Stimulated activated memory B cell treated with anti-CD40 and anti-IgM and Interleukin-4, amounts not matched to agents 10 μg/mL and 1 μg/mL and 100 μg/mL, for 72 hours (primary cell): ENCODE results near the gene ARSI.

Experiments used
- ATAC-seq: fragments of 150-1000 bp; cut with Tn5 transposase; 2 replicates; pipeline ENCODE4 v1.10.0; 2021
- H3K27ac Mint-ChIP-seq: one replicate; pipeline ENCODE4 v1.8.0; 2022; ENCODE audit warnings: mild to moderate bottlenecking, mixed read lengths
- H3K27me3 Mint-ChIP-seq: one replicate; pipeline ENCODE4 v1.8.0; 2022; ENCODE audit warnings: mixed read lengths
- H3K36me3 Mint-ChIP-seq: one replicate; pipeline ENCODE4 v1.8.0; 2022; ENCODE audit warnings: mixed read lengths
- H3K4me1 Mint-ChIP-seq: one replicate; pipeline ENCODE4 v1.8.0; 2022; ENCODE audit warnings: mixed read lengths
- H3K4me3 Mint-ChIP-seq: one replicate; pipeline ENCODE4 v1.8.0; 2022; ENCODE audit warnings: mild to moderate bottlenecking, moderate library complexity, mixed read lengths
- H3K9me3 Mint-ChIP-seq: one replicate; pipeline ENCODE4 v1.8.0; 2022; ENCODE audit warnings: mixed read lengths

ARSI gene

DNA sequence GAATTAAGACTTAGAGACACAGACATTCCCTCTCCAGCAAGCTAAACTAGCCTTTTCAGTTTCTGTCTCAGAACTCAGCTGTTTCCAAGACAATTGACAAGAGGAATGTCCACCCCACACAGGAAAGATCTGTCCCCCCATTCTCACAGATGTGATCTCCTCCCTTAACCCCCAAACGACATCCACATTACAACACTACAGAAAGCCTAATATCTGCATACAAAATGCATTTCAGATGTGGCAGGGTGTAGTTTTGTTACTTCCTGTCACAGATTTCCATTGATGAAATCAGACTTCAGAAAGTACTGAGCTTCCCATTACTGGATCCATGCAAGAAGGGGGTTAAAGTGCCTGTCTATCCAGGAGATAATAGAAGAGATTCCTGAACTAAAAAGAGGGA is 2.9 kb upstream of the ARSI start:
- Mint-ChIP-seq H3K9me3 (no peaks in the 10 kb centered on the region), H3K27me3 (peaks cover 42% of the 10 kb centered on the region), H3K27ac (no peak overlapping the region), H3K36me3 (no peaks in the 10 kb centered on the region), H3K4me3 (no peak overlapping the region), H3K4me1 (no peaks in the 10 kb centered on the region)
- no peak for ATAC-seq

GRCh38 chr5:150305095-150305494 is 2.4 kb upstream of the ARSI start:
- Mint-ChIP-seq H3K4me1 (no peaks in the 10 kb centered on the region), H3K4me3 (no peak overlapping the region), H3K27ac (no peak overlapping the region), H3K27me3 (peaks cover 47% of the 10 kb centered on the region), H3K36me3 (no peaks in the 10 kb centered on the region), H3K9me3 (no peaks in the 10 kb centered on the region)
- no peak for ATAC-seq

DNA sequence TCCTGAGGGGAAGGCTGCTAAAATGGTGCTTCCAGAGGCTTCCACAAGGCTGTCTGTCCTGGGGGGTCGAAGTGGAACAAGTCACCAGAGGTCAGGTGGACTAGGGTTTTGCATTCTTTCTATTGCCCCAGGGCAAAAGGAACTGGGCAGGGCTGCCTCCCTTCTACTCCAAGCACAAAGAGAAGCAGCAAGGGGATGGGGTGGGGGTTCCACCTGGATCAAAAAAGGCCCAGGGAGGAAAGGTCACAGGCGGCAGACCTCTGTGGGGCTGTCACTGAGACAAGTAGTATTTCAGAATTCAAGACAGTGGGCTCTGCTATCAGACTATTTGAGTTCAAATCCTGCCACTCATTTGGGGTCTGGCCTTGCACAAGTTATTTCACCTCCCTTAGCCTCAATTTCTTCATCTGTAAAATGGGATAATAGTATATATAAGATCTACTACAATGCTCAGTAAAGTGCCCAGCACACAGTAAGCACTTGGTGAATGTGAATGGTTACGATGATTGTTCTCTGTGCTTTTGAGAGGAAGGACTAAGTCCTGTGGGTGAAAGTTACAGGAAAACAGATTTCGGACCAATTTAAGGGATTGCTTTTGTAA is 1.9 kb upstream of the ARSI start:
- Mint-ChIP-seq H3K4me3 (no peak overlapping the region), H3K9me3 (no peaks in the 10 kb centered on the region), H3K36me3 (no peaks in the 10 kb centered on the region), H3K27me3 (peaks cover 52% of the 10 kb centered on the region), H3K27ac (no peak overlapping the region), H3K4me1 (no peaks in the 10 kb centered on the region)
- ATAC-seq, result no peak

DNA sequence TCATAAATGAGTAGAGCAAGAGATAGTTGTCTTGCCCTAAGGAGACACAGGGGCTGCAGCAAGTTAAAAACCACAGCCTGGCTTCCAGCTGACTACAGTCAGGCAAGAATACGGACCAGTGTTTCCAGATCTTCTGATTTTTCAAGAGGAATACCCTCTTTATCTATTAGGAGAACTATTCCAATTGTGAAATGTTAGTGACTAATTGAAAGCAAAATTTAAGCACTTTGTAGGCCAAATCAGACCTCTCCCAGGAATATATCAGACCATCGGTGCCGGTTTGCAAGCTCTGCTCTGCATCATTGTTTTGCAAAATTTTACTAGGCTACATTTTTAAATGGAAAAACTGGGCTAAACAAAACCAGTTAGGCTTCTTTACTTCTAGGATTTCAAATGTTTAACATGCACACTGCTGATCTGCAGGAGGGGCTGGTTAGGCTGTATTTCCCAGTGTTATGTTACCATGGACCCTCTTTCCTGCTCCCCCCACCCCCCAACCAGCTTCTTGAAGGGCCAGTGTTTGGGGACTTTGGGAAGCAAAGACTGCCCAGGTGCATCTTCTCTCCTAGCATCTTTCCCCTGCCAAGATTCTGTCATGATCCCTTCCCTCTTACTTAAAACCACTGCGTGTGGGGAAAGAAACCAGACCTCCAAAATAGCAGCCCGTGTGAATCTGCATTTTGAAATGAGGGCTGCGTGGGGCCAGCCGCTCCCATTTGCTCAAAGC is 1.1 kb upstream of the ARSI start:
- H3K4me3 Mint-ChIP-seq, result no peak overlapping the region
- peaks cover 52% of the 10 kb centered on the region for H3K27me3 Mint-ChIP-seq
- no peaks in the 10 kb centered on the region for H3K36me3 Mint-ChIP-seq
- H3K27ac Mint-ChIP-seq, result no peak overlapping the region
- no peaks in the 10 kb centered on the region for H3K4me1 Mint-ChIP-seq
- H3K9me3 Mint-ChIP-seq, result no peaks in the 10 kb centered on the region
- ATAC-seq, result no peak

DNA sequence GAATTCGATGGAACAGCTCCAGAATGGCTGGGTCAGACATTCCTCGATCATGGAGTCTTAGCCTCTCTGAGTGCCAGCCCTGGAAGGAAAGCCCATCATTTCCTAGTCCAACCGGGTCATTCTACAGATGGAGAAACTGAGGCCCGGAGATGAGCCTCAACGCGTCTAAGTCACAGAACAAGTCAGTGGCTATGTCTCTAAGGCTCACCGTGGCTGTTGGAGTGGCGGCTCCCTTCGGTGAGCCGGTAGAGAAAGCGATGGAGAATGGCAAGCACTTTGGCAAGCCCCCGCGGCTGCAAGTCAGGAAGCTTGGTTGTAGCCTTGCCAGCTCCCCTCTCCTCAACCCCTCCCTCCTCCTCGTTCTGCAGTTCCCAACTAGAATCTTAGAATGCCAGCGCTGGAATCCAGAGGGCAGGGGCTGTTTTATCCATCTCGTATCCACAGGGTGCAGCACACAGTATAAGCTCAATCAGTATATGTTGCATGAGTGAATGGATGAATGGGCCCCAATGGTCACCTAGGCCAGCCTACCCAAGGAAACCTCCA is 438 bp upstream of the ARSI start:
- H3K27ac Mint-ChIP-seq, result no peak overlapping the region
- no peaks in the 10 kb centered on the region for H3K9me3 Mint-ChIP-seq
- H3K27me3 Mint-ChIP-seq, result peaks cover 52% of the 10 kb centered on the region
- H3K4me1 Mint-ChIP-seq, result no peaks in the 10 kb centered on the region
- ATAC-seq, result no peak
- no peaks in the 10 kb centered on the region for H3K36me3 Mint-ChIP-seq
- no peak overlapping the region for H3K4me3 Mint-ChIP-seq

- no peaks in the 10 kb centered on the region for H3K9me3 Mint-ChIP-seq
- ATAC-seq, result no peak
- H3K27ac Mint-ChIP-seq, result no peak overlapping the region
- peaks cover 53% of the 10 kb centered on the region for H3K27me3 Mint-ChIP-seq
- H3K4me3 Mint-ChIP-seq, result no peak overlapping the region
- H3K4me1 Mint-ChIP-seq, result no peaks in the 10 kb centered on the region
- no peaks in the 10 kb centered on the region for H3K36me3 Mint-ChIP-seq
Observed at GRCh38 chr5:150301901-150302300, 804 bp downstream of the ARSI start.

- no peak for ATAC-seq
- H3K36me3 Mint-ChIP-seq, result no peaks in the 10 kb centered on the region
- no peak overlapping the region for H3K4me3 Mint-ChIP-seq
- H3K9me3 Mint-ChIP-seq, result no peaks in the 10 kb centered on the region
- no peaks in the 10 kb centered on the region for H3K4me1 Mint-ChIP-seq
- H3K27ac Mint-ChIP-seq, result no peak overlapping the region
- peaks cover 53% of the 10 kb centered on the region for H3K27me3 Mint-ChIP-seq
Observed at GRCh38 chr5:150301170-150301505, 1.6 kb downstream of the ARSI start.

DNA sequence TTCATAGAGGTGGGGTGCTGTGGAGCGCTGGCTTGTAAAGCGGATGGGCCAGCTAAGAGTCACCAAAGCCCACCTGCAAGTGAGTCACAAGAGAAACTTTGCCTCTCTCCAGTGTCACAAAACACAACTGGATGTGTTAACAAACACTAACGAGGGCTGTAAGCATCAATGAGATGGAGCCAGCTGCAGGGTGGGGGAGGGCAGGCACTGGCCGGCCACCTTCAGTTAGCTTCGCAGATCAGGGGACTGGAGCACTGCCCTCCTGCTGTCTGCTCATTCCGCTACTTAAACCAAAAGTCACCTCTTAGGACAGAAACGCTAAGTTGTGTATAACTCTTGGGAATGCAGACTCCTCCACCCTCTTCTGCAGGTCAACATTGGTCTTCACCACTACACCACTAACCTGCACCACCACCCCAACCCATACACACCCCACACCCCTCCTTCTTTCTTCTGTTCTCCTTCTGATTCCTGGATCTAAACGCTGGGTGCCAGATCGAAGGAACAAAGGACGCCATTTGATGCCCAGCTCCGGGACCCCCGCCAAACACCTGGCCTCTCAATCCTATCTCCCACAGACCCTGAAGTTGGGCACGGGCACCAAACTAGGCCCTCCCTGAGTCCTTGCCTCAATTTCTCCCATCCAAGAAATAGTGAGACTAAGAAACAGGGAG is 2.1 kb downstream of the ARSI start:
- H3K27ac Mint-ChIP-seq, result no peak overlapping the region
- no peak overlapping the region for H3K4me3 Mint-ChIP-seq
- H3K36me3 Mint-ChIP-seq, result no peaks in the 10 kb centered on the region
- no peaks in the 10 kb centered on the region for H3K9me3 Mint-ChIP-seq
- no peak for ATAC-seq
- no peaks in the 10 kb centered on the region for H3K4me1 Mint-ChIP-seq
- H3K27me3 Mint-ChIP-seq, result peaks cover 53% of the 10 kb centered on the region

DNA sequence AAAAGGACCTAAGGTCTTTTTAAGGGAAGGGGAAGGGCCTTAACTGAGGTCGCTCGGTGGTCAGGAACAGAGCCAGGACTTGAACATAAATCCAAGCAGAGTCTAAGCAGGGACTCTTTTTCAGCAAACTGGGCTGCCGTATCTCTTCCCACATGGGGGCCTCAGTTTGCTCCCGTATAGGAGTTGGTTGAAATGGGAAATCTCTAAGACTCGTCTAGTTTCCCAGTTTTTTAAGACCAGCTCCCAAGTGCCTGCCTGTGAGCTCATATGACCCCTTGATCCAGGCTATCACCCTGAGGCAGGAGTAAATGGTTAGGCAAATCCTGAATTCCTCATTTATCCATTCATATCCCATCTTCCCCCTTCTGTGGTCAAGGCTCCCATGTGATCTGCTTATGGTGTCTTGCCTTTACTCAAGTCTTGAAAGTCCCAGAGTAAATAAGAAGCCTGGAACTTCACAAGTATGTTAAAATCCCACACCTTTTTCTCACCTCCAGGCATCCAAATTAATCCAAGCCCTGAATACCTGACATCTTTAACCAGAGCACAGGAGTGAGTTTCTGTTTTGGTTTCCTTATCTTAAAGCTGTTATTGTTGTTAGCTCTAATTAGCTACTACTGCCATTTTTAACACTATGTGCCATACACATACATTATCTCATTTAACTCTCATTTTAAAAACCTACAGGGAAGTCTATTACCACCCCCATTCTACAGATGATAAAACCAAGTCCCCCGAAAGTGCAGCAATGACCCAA is 3.0 kb downstream of the ARSI start:
- Mint-ChIP-seq H3K27me3 (peaks cover 53% of the 10 kb centered on the region), H3K4me1 (no peaks in the 10 kb centered on the region), H3K4me3 (no peak overlapping the region), H3K36me3 (no peaks in the 10 kb centered on the region), H3K9me3 (no peaks in the 10 kb centered on the region), H3K27ac (no peak overlapping the region)
- ATAC-seq, result no peak

GRCh38 chr5:150298701-150299451 is 3.8 kb downstream of the ARSI start:
- Mint-ChIP-seq H3K9me3 (no peaks in the 10 kb centered on the region), H3K4me3 (no peak overlapping the region), H3K4me1 (no peaks in the 10 kb centered on the region), H3K36me3 (no peaks in the 10 kb centered on the region), H3K27ac (no peak overlapping the region), H3K27me3 (peaks cover 45% of the 10 kb centered on the region)
- no peak for ATAC-seq

DNA sequence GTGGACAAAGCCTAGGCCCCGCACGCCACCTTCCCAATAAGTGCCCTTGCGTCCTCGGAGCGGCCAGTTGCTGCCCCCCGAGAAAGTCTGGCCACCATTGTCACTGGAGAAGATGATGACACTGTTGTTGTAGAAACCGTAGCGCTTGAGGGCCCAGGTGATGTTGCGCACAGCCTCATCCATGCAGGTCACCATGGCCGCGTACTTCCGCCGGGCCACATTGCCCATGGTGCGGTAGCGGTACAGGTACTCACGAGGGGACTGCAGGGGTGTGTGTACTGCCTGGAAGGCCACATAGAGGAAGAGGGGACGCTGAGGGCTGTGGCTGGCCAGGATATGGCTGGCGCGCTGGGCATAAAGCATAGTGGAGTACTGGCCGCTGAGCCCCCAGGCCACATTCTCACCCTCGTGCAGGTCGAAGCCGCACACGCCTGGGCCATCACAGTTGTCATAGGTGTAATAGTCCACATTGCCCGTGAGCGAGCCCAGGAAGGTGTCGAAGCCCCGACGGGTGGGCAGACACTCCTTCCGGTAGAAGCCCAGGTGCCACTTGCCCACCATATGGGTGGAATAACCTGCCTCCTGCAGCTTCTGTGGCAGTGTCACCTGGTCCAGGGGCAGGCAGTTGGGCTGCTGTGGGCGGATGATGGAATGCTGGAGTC is 4.6 kb downstream of the ARSI start:
- ATAC-seq, result no peak
- no peak overlapping the region for H3K27ac Mint-ChIP-seq
- no peak overlapping the region for H3K4me3 Mint-ChIP-seq
- H3K36me3 Mint-ChIP-seq, result no peaks in the 10 kb centered on the region
- no peaks in the 10 kb centered on the region for H3K9me3 Mint-ChIP-seq
- peaks cover 37% of the 10 kb centered on the region for H3K27me3 Mint-ChIP-seq
- no peaks in the 10 kb centered on the region for H3K4me1 Mint-ChIP-seq

- H3K36me3 Mint-ChIP-seq, result no peaks in the 10 kb centered on the region
- H3K27me3 Mint-ChIP-seq, result peaks cover 31% of the 10 kb centered on the region
- no peak overlapping the region for H3K4me3 Mint-ChIP-seq
- no peak overlapping the region for H3K27ac Mint-ChIP-seq
- H3K4me1 Mint-ChIP-seq, result no peaks in the 10 kb centered on the region
- ATAC-seq, result no peak
- no peaks in the 10 kb centered on the region for H3K9me3 Mint-ChIP-seq
Observed at GRCh38 chr5:150297236-150297890, 5.3 kb downstream of the ARSI start.

DNA sequence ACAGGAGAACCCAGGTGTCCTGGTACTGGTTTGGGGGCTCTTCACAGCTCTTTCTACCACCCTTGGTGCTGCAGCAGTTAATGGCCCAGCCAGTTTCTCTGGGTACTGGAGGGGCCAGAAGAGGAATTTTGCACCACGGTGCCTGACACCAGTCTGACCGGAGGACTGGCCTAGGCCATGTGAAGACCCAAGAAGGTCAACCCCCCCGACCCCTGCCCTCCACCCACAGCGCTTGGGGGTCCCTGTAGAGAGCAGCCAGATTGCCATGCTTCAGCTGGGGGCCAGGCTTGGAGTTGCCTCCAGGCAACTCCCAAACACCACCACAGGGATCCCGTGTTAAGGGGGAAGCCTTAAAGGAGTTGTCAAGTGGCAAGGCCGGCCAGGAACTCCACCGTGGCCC is 6.2 kb downstream of the ARSI start:
- peak; percentile 35 for ATAC-seq
- Mint-ChIP-seq H3K4me3 (no peak overlapping the region), H3K27ac (no peak overlapping the region), H3K9me3 (no peaks in the 10 kb centered on the region), H3K27me3 (peaks cover 27% of the 10 kb centered on the region), H3K36me3 (no peaks in the 10 kb centered on the region), H3K4me1 (no peaks in the 10 kb centered on the region)
